ENCODE results near the gene CAMK2N2. TPM values are rescaled to one million over a fixed set of nuclear protein-coding genes. Genes with fewer than 3 reads are reported as not detected.

The CAMK2N2 gene
- total RNA-seq, 2 donors from 2014 or later = not detected

DNA sequence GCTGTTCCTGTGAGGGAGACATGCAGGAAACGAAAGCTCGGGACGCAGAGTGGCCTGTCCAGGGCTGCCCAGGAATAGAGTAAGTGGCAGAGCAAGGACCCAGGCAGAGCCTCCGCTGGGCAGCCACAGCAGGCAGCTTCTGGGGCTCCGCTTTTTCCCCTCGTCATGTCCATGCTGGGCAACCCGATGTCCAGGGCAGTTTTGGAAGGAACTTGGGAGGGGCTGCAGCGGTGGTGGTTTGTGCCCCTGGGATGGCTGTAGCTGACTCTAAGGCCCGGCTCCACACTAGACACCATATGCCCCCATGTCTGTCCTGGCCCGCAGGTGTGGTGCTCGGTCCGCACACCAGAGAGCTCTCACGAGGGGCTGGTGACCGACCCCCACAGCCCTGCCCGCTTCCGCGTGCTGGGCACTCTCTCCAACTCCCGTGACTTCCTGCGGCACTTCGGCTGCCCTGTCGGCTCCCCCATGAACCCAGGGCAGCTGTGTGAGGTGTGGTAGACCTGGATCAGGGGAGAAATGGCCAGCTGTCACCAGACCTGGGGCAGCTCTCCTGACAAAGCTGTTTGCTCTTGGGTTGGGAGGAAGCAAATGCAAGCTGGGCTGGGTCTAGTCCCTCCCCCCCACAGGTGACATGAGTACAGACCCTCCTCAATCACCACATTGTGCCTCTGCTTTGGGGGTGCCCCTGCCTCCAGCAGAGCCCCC, 30.5 kb upstream of the CAMK2N2 start:
- no peak overlapping the region for H3K4me3 ChIP-seq
- H3K9me3 ChIP-seq = no peaks in the 10 kb centered on the region
- TF ChIP-seq, protein P1, sequence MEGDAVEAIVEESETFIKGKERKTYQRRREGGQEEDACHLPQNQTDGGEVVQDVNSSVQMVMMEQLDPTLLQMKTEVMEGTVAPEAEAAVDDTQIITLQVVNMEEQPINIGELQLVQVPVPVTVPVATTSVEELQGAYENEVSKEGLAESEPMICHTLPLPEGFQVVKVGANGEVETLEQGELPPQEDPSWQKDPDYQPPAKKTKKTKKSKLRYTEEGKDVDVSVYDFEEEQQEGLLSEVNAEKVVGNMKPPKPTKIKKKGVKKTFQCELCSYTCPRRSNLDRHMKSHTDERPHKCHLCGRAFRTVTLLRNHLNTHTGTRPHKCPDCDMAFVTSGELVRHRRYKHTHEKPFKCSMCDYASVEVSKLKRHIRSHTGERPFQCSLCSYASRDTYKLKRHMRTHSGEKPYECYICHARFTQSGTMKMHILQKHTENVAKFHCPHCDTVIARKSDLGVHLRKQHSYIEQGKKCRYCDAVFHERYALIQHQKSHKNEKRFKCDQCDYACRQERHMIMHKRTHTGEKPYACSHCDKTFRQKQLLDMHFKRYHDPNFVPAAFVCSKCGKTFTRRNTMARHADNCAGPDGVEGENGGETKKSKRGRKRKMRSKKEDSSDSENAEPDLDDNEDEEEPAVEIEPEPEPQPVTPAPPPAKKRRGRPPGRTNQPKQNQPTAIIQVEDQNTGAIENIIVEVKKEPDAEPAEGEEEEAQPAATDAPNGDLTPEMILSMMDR (IDR thresholded peaks at IDR 0.05) = no peak
- H3K4me1 ChIP-seq = no peaks in the 10 kb centered on the region
- no peak overlapping the region for H3K27ac ChIP-seq
- no peak for DNase-seq (ENCODE audit: low spot score)
- H3K36me3 ChIP-seq = no peaks in the 10 kb centered on the region
- no peaks in the 10 kb centered on the region for H3K27me3 ChIP-seq

DNA sequence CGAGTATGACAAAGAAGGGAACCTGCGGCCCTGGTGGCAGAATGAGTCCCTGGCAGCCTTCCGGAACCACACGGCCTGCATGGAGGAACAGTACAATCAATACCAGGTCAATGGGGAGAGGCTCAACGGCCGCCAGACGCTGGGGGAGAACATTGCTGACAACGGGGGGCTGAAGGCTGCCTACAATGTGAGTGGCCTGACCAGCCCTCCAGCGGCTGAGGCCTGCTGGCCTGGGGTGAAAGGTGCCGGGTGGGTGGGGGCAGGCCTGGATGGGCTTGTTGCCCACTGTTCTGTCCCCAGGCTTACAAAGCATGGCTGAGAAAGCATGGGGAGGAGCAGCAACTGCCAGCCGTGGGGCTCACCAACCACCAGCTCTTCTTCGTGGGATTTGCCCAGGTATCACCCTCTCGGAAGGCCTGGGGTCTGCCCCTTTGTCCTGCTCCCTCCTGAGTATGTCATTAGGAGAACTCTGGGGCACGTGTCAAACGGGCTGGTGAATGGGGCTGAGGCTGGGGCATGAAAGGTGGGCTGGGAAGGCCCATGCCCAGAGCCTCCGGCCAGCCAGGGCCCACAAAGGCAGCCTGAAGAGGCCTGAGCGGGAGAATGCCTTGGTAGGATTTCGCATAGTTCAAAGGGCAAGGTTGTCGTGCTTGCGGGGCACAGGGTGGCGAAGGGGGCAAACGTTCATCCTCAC, 29.8 kb upstream of the CAMK2N2 start:
- H3K9me3 ChIP-seq = no peaks in the 10 kb centered on the region
- DNase-seq (ENCODE audit: low spot score) = no peak
- TF ChIP-seq, protein P1 (IDR thresholded peaks at IDR 0.05) = no peak
- H3K36me3 ChIP-seq = no peaks in the 10 kb centered on the region
- H3K27me3 ChIP-seq = no peaks in the 10 kb centered on the region
- no peaks in the 10 kb centered on the region for H3K4me1 ChIP-seq
- no peak overlapping the region for H3K4me3 ChIP-seq
- H3K27ac ChIP-seq = no peak overlapping the region

DNA sequence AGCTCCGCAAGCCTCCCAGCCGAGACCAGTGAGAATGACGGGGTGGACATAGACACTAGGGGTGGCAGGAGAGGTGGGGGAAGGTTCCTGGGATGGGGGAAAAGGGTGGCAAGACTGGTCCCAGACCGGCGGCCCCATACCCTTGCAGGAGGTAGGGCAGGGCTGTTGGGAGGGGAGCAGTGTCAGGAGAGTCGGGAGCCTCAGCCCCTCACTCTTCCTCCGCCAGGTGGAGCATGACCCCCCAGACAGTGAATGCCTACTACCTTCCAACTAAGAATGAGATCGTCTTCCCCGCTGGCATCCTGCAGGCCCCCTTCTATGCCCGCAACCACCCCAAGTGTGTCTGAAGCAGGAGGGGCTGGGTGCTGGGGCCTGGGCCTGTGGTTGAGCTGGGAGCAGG, 29.0 kb upstream of the CAMK2N2 start:
- TF ChIP-seq, protein P1 (IDR thresholded peaks at IDR 0.05) = no peak
- Histone ChIP-seq H3K27ac (no peak overlapping the region), H3K4me3 (no peak overlapping the region), H3K36me3 (no peaks in the 10 kb centered on the region), H3K4me1 (no peaks in the 10 kb centered on the region), H3K9me3 (no peaks in the 10 kb centered on the region), H3K27me3 (no peaks in the 10 kb centered on the region)
- no peak for DNase-seq (ENCODE audit: low spot score)

DNA sequence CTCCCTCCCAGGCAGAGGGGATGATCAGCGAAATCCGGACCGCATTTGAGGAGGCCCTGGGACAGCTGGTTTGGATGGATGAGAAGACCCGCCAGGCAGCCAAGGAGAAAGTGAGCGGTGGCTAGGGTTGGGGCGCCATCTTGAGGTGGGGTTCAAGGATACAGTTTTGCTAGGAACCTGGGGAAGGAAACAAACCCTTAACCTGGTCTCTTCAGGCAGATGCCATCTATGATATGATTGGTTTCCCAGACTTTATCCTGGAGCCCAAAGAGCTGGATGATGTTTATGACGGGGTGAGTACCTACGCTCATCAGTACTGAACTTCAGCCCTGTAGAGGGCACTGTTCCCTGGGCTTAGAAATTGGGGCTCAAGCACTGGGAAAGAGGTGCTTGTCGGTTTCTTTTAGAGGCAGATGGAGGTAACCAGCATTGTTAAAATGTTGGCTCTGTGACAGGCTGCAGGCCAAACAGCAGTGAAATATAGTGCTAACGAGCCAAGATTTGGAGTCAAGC, 28.1 kb upstream of the CAMK2N2 start:
- DNase-seq (ENCODE audit: low spot score) = no peak

DNA sequence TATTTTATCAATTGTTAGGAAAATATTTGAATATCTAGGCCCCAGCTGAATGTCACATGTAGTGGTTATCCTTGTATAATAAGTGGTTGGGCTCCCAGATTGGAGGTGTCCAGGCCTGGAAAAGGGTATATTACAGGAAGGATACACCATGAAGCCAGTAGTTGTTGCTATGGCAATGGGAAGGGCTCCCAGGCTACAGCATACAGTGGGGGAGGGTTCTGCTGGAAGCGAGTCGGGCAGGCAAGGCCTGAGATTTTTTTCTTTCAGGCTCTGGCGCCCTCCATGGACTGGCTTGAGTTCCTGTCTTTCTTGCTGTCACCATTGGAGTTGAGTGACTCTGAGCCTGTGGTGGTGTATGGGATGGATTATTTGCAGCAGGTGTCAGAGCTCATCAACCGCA, 23.3 kb upstream of the CAMK2N2 start:
- Histone ChIP-seq H3K27ac (no peak overlapping the region), H3K27me3 (no peaks in the 10 kb centered on the region), H3K9me3 (no peaks in the 10 kb centered on the region), H3K36me3 (no peaks in the 10 kb centered on the region), H3K4me3 (no peak overlapping the region), H3K4me1 (no peaks in the 10 kb centered on the region)
- no peak for DNase-seq (ENCODE audit: low spot score)
- TF ChIP-seq, protein P1 (IDR thresholded peaks at IDR 0.05) = peak in 1 of 2 donors; percentile 43

More for the DNA sequence above, 28.1 kb upstream of the CAMK2N2 start:
- no peaks in the 10 kb centered on the region for H3K4me1 ChIP-seq
- H3K27me3 ChIP-seq = no peaks in the 10 kb centered on the region
- no peak overlapping the region for H3K4me3 ChIP-seq
- no peak overlapping the region for H3K27ac ChIP-seq
- H3K9me3 ChIP-seq = no peaks in the 10 kb centered on the region
- no peaks in the 10 kb centered on the region for H3K36me3 ChIP-seq
- TF ChIP-seq, protein P1 (IDR thresholded peaks at IDR 0.05) = peak; percentile 15 to 66

Data from right atrium auricular region (tissue), 2 donors.